OCI-LY1 (cell line): Measurements from ENCODE around the gene CEBPB.

Source experiments
- H2AFZ ChIP-seq: fragments of 200-600 bp; sonication (generic), shearing (Covaris generic); 2 replicates; pipeline ENCODE4 v1.6.0; 2014; ENCODE audit warnings: antibody characterized with exemption, mild to moderate bottlenecking, low read length
- H3F3A ChIP-seq: fragments of 200-600 bp; sonication (generic), shearing (Covaris generic); 2 replicates; pipeline ENCODE4 v1.6.0; 2014; ENCODE audit warnings: mild to moderate bottlenecking, antibody characterized with exemption, low read length, moderate library complexity; ENCODE audit not compliant: insufficient read depth
- H3K27ac ChIP-seq: fragments of 200-600 bp; sonication (generic); 2 replicates; pipeline ENCODE4 v1.5.1; 2014; ENCODE audit warnings: low read length, mixed run types, mild to moderate bottlenecking, low read depth; ENCODE audit not compliant: poor library complexity, severe bottlenecking
- H3K27me3 ChIP-seq: fragments of 200-600 bp; sonication (generic); 2 replicates; pipeline ENCODE4 v1.6.0; 2014; ENCODE audit warnings: antibody characterized with exemption, mild to moderate bottlenecking, low read length, moderate library complexity; ENCODE audit not compliant: insufficient read depth
- H3K36me3 ChIP-seq: fragments of 200-600 bp; sonication (generic); 2 replicates; pipeline ENCODE4 v1.6.1; 2014; ENCODE audit warnings: mild to moderate bottlenecking, antibody characterized with exemption, low read length, moderate library complexity, mixed read lengths; ENCODE audit not compliant: insufficient read depth
- H3K4me1 ChIP-seq: fragments of 200-600 bp; sonication (generic); 2 replicates; pipeline ENCODE4 v1.5.1; 2014; ENCODE audit warnings: mild to moderate bottlenecking, low read length, moderate library complexity; ENCODE audit not compliant: insufficient read depth, severe bottlenecking
- H3K4me2 ChIP-seq: fragments of 200-600 bp; sonication (generic), shearing (Covaris generic); 2 replicates; pipeline ENCODE4 v1.6.1; 2014; ENCODE audit warnings: low read length
- H3K4me3 ChIP-seq: fragments of 200-600 bp; sonication (generic); 2 replicates; pipeline ENCODE4 v1.5.1; 2014; ENCODE audit warnings: low read length, low read depth, mild to moderate bottlenecking, mixed read lengths; ENCODE audit not compliant: poor library complexity, severe bottlenecking
- H3K79me2 ChIP-seq: fragments of 200-600 bp; shearing (Covaris generic); 2 replicates; pipeline ENCODE4 v1.6.1; 2016; ENCODE audit warnings: mixed run types, low read length, mixed read lengths; ENCODE audit not compliant: insufficient read depth
- H3K9ac ChIP-seq: fragments of 200-600 bp; sonication (generic), shearing (Covaris generic); 2 replicates; pipeline ENCODE4 v1.6.1; 2014; ENCODE audit warnings: mild to moderate bottlenecking, low read length, mixed read lengths
- H3K9me2 ChIP-seq: fragments of 200-600 bp; sonication (generic), shearing (Covaris generic); 2 replicates; pipeline ENCODE4 v1.6.1; 2014; ENCODE audit warnings: low read depth, mild to moderate bottlenecking, low read length, mixed read lengths
- H3K9me3 ChIP-seq: fragments of 200-600 bp; shearing (Covaris generic); 2 replicates; pipeline ENCODE4 v1.6.1; 2014; ENCODE audit warnings: low read length, mixed read lengths
- H4K20me1 ChIP-seq: fragments of 200-600 bp; sonication (generic), shearing (Covaris generic); 2 replicates; pipeline ENCODE4 v1.6.0; 2016; ENCODE audit warnings: mild to moderate bottlenecking, low read length; ENCODE audit not compliant: insufficient read depth
- EZH2 ChIP-seq: fragments of 200-600 bp; sonication (generic), shearing (Covaris generic); IDR thresholded peaks from 2 replicates; pipeline ENCODE4 v1.8.0; 2017; ENCODE audit warnings: borderline replicate concordance, mixed run types, mild to moderate bottlenecking, antibody characterized with exemption, low read length, moderate library complexity, mixed read lengths
- TF ChIP-seq, protein P1 (sequence below): fragments of 200-600 bp; sonication (generic), shearing (Covaris generic); IDR thresholded peaks from 2 replicates; pipeline ENCODE4 v1.5.1; 2017; ENCODE audit warnings: mild to moderate bottlenecking, antibody characterized with exemption, low read length, moderate library complexity, mixed read lengths

The CEBPB gene

DNA sequence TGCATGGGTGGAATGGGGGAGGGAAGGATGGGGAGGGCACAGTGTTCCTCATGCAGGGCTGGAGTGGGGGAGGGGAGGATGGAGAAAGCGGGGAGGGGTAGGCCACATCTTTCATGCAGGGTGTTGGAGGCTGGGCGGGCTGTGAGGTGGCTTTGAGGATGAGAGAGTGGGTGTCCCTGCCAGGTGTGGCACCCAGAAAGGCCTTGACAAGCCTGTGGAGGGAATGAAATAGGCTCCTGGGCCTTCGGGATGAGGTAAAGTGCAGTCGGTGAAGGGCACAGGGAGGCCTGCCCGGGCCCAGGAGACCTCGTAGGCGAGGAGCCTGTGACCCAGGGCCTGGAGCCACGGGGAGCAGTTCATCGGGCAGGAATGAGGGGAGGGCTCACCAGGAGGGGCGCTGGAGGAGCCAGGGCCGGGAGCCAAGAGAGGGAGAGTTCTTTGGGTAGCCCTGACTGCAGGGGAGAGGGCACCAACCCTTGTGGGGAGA lies 7.6 kb downstream of the CEBPB start:
- Histone ChIP-seq H3K9me3 (no peaks in the 10 kb centered on the region), H3K36me3 (peaks cover 9% of the 10 kb centered on the region; the same call in 1 of the 2 replicates), H3K4me3 (no peak overlapping the region), H3K9me2 (no peaks in the 10 kb centered on the region), H3F3A (no peaks in the 10 kb centered on the region), H3K27me3 (no peaks in the 10 kb centered on the region), H3K27ac (no peak overlapping the region), H4K20me1 (no peaks in the 10 kb centered on the region), H3K79me2 (no peaks in the 10 kb centered on the region), H2AFZ (no peak overlapping the region), H3K9ac (no peak overlapping the region), H3K4me2 (no peak overlapping the region), H3K4me1 (peaks cover 3% of the 10 kb centered on the region)
- no peak for TF ChIP-seq EZH2
- TF ChIP-seq, protein P1, sequence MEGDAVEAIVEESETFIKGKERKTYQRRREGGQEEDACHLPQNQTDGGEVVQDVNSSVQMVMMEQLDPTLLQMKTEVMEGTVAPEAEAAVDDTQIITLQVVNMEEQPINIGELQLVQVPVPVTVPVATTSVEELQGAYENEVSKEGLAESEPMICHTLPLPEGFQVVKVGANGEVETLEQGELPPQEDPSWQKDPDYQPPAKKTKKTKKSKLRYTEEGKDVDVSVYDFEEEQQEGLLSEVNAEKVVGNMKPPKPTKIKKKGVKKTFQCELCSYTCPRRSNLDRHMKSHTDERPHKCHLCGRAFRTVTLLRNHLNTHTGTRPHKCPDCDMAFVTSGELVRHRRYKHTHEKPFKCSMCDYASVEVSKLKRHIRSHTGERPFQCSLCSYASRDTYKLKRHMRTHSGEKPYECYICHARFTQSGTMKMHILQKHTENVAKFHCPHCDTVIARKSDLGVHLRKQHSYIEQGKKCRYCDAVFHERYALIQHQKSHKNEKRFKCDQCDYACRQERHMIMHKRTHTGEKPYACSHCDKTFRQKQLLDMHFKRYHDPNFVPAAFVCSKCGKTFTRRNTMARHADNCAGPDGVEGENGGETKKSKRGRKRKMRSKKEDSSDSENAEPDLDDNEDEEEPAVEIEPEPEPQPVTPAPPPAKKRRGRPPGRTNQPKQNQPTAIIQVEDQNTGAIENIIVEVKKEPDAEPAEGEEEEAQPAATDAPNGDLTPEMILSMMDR, result no peak

DNA sequence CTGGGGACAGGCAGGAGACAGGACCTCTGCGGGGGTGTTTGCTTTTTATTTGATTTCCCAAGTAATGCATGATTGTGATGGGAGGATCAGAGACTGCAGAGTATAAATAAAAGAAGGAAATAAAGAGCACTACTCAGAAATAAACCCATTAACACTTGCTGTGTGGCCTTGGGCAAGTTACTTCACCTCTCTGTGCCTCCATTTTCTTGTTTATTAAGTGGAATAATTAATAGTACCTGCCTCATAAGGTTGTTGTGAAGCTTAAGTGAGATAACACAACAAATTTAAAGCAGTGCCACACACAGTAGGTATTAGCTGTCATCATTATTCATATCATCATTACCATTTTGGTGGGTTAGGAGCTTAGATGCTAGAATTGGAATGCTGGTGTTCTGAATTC lies 8.1 kb downstream of the CEBPB start:
- H2AFZ ChIP-seq, result no peak overlapping the region
- H3K4me1 ChIP-seq, result no peaks in the 10 kb centered on the region
- H3K9me2 ChIP-seq, result no peaks in the 10 kb centered on the region
- H4K20me1 ChIP-seq, result no peaks in the 10 kb centered on the region
- no peaks in the 10 kb centered on the region for H3K9me3 ChIP-seq
- no peaks in the 10 kb centered on the region for H3F3A ChIP-seq
- H3K36me3 ChIP-seq, result peaks cover 5% of the 10 kb centered on the region; the same call in 1 of the 2 replicates
- TF ChIP-seq, protein P1, result no peak
- TF ChIP-seq EZH2, result no peak
- no peaks in the 10 kb centered on the region for H3K79me2 ChIP-seq
- no peak overlapping the region for H3K4me2 ChIP-seq
- no peak overlapping the region for H3K4me3 ChIP-seq
- no peak overlapping the region for H3K27ac ChIP-seq
- peaks cover 3% of the 10 kb centered on the region; the same call in 1 of the 2 replicates for H3K27me3 ChIP-seq
- no peak overlapping the region for H3K9ac ChIP-seq

DNA sequence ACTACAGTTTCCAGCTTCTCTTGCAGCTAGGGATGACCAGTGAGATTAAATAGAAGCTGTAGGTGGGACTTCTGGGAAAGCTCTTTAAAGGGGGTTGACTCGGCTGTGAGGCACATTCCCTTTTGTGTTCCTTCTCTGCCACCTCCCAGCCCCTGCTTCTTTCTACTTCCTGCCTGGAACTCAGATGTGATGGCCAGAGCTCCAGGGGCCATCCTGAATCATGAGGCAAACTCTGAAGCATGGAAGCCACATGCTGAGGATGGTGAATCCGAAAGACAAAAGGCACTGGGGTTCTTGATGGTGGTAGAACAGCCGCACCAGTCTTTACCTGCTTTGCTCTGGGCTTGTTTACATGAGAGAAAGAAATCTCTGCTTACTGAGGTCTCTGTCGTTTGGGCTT lies 9.1 kb downstream of the CEBPB start:
- H3K27ac ChIP-seq, result no peak overlapping the region
- no peak overlapping the region for H2AFZ ChIP-seq
- H3K79me2 ChIP-seq, result no peaks in the 10 kb centered on the region
- peaks cover 3% of the 10 kb centered on the region; the same call in 1 of the 2 replicates for H3K27me3 ChIP-seq
- no peaks in the 10 kb centered on the region for H3K9me3 ChIP-seq
- no peak overlapping the region for H3K4me2 ChIP-seq
- no peak overlapping the region for H3K9ac ChIP-seq
- no peaks in the 10 kb centered on the region for H3K4me1 ChIP-seq
- H4K20me1 ChIP-seq, result no peaks in the 10 kb centered on the region
- TF ChIP-seq EZH2, result no peak
- TF ChIP-seq, protein P1, result no peak
- H3K9me2 ChIP-seq, result no peaks in the 10 kb centered on the region
- no peaks in the 10 kb centered on the region for H3F3A ChIP-seq
- H3K36me3 ChIP-seq, result no peaks in the 10 kb centered on the region
- H3K4me3 ChIP-seq, result no peak overlapping the region
